Stimulated activated CD4-positive, alpha-beta T cell treated with anti-CD3 and anti-CD28 coated beads, Interleukin-2, amount 100 ng/mL, for 4 hours (primary cell): ENCODE results near the gene GPR137B.
"Not testable (repeated sequence)": the region's sequence is repeated elsewhere in the genome, so short reads cannot be mapped to it uniquely, and the experiment has no call there.

Source experiments
- DNase-seq: peaks from one replicate; pipeline ENCODE4 v3.0.0-alpha.2; 2020; ENCODE audit warnings: low read depth

GPR137B gene

DNA sequence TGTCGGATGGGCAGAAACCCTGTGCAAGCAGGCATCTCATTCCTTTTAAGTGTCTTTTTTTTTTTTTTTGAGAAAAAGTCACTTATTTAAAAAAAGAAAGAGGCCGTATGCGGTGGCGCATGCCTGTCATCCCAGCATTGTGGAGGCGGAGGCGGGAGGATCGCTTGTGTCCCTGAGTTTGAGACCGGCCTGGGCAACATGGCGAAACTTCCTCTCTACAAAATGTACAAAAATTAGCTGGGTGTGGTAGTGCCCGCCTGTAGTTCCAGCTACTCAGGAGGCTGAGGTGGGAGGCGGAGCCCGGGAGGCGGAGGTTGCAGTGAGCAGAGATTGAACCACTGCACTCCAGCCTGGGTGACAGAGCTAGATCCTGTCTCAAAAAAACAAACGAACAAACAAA is 1.7 kb downstream of the GPR137B start:
- DNase-seq = no peak

DNA sequence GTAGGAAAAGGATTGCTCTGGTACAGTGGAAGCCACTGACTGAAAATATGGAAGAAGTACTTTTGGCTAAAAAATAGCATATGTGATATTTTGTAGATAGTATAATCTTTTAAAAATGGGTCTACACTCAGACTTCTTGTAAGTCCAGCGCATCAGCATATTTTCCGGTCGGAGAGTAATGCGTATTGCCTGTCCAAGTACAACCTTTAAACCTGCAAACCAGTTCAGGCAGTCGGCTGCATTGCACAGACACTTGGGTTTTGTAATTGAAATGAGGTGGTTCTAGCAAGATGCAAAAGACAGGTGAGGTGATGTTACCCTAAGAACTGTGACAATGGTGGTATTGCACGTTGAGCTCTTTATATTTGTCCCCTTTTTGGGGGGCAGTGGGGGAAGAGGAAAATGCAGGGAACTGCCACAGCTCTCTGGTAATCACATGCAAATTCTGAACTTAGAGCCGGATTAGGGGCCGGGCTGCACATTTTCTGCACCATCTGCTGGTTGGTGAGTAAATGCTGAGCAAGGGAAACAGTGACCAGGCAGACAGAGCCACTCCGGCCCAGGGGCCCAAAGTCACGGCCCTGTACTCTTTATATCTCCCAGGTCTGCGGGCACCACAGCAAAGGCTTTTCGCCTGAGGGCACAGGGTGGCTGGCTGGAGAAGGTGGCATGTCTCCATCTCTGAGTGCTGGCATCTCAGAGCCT is 2.3 kb downstream of the GPR137B start:
- no peak for DNase-seq

DNA sequence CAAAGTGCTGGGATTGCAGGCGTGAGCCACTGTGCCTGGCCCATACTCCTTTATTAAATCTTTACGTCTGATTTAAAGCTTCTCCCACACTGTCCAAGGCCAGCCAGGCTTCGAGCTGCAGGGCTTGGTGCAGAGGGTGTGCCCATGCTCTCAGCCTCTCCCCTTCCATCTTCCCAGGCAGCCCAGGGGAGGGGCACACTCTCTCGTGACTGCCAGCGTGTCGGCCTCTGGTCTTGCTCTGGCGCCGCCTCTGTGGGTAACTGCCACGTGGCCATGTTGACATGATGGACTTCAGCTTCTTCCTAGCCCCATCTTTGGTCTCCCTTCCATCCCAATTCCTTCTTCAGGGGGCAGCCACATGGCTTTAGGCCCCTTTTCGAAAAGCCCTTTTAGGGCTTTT is 4.7 kb downstream of the GPR137B start:
- DNase-seq = no peak

DNA sequence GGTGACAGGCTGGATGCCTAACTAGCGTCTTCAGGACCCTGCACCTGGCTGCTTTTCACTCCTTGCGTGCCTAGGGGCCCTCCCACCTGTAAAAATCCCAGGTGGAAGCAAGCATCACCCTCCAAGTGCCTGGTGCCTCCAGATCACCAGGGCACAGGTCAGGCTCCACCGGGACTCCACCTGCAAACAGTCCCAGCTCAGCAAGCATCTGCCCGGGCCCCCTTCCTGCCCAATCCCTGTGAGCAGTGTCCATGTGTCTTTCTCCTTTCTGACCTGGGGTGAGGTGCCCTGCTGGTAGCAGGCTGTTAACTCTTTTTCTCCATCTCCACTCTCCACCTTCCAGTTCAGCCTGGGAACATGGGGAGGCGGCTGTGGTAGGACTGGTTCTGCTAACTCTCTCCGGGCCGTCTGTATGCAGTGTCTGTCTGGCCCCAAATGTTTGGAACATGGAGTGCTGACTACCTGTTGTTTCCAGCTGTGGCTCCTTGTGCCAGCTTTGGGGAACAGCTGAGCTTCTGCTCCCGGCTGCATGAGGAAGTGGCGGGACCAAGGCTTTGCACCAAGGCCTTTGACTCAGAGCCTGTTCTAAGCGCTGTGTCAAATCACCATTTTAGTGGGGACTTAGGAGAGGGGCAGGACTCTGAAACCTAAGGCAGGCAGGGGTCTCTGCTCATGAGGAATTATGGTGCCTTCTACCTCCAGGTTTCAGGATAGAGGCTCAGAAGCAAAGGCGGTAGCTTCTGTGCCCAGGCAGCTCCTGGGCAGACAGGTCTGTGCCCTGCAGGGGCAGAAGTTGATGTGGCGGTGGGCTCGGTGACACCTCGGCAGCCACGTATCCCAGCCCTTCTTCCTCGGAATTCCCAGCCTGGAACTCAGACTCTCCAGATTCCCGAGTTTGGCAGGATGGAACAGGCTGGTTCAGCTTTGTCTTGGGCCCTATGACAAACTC is 5.5 kb downstream of the GPR137B start:
- no peak for DNase-seq

DNA sequence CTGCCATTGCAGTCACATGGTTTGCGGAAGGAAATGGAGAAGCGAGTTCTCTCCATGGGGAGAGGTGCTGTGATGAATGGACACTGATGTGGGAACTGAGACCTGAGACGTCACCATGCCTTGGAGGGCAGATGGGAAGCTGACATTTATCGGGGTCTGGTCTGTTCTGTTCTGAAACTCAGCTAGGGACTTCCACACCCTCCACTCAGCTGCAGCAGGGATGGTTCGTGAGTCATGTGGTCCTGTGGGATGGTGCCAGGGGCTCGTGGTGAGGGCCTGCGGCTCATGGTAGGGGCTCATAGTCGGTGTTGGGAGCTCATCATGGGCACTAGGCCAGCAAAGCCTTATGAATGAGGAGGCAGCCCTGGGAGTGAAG is 6.1 kb downstream of the GPR137B start:
- no peak for DNase-seq

DNA sequence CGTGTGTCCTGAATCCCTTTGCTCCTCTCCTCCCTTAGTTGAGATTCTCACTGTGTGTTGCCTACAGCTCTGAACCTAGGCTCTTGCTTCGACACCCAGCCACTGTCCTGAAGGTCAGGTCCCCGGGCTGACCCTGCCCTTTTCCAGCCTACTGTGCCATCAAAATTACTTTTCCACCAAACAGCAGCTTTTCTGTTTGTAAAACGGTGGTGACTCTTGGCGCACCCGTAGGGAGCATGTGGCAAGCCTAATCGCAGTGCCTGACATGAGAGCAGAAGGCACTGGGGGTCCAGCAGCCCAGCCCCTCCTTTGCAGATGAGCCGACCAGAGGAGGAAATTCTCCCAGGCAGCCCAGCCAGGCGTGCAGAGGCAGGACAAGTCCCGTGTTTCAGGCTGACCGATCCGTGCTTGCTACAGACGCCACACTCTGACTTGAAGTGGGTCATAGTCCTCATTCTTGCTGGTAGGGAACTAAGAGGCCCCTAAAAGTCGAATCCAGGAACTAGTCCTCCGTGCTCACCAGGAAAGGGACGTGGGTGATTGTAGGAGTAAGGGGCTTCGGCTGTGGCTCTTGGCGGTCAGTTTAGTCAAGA is 6.8 kb downstream of the GPR137B start:
- DNase-seq = no peak

DNA sequence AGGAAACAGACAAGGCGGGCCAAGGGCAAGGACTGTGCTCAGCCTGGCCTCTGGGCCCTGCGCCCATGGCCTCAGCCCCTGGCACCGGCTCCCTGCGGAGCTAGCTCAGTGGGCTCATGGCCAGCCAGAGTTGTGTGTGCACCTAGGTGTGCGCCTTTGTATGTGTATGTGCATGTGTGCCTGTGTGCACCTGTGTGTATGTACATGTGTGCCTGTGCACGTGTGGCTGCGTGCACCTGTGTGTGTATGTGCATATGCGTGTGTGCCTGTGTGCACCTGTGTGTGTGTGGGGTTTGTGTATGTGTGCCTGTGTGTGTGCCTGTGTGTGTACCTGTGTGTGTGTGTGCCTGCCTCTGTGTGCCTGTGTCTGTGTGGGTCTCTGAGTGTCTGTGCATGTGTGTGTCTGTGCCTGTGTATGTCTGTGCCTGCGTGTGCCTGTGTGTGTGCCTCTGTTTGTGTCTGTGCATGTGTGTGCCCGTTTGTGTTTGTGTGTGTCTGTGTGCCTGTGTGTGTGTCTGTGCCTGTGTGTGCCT is 7.4 kb downstream of the GPR137B start:
- no peak for DNase-seq

DNA sequence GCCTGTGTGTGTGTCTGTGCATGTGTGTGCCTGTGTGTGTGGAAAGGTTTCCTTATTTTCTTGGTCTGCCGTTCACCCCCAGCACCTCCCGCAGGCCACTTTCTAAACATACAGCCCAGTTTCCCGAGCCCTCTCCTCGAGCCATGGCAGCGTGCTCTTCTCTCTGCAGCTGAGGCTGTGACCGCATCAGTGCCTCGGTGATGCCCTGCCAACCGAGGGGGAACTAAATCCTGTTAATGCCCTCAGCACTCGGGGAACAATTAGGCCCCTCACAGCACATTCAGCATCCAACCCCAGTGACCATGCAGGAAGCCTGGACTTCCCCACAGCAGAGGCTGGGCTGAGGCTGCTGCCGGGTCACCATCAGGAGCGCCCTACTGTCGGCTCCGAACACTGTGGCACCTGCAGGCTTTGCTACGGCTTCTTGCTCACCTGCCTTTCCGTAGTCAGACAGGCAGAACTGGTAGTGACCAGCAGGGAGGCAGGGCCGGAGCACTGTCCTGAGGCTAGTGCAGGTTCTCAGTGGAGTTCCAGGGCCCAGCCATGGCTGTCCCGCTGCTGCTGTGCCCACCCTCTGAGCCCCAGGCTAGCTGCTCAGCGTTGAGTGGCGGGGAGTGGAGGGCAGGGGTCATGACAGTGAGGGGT is 8.1 kb downstream of the GPR137B start:
- no peak for DNase-seq

DNA sequence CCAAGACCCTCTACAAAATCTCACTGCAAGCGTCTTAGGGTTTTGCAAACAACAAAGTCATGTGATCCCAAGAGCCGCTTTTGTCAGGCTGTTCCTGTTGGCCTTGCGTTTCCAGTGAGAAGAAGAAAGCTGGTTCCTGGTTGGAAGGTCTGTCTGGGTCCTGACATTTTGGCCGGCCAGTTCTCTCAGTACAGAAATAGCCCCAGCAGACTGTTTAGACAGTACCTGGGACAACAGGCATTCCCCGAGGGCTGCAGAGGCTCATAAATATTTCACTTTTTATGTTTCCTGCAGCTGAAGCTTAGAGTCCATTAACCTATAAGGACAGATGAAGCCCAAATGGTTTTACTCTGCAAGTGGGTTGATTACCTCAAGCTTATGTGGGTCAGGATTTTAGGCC is 8.6 kb downstream of the GPR137B start:
- no peak for DNase-seq

DNA sequence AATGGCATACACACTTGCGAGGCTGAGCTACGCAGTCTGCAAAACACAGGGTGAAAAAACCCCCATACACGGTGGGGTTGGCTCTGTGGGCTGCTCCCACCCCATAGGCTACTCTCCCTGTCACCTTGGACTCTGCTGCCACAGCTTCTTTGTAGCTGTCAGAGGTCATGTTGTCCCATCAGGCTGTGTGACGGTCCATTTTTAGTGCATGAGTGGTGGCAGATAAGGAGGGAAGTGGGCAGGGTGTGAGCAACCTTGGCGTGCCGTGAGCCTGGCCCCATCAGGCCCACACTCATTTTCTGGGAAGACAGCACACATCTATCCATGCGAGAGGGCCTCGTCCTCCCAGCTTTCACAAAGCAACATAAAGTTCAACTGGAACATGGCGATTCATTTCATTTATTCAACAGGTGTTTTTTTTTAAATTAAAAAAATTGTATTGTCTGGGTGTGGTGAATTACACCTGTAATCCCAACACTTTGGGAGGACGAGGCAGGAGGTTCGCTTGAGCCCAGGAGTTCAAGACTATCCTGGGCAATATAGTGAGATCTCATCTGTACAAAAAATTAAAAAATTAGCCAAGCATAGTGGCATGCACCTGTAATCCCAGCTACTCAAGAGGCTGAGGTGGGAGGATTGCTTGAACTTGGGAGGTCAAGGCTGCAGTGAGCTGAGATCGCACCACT is 9.5 kb downstream of the GPR137B start:
- no peak for DNase-seq

DNA sequence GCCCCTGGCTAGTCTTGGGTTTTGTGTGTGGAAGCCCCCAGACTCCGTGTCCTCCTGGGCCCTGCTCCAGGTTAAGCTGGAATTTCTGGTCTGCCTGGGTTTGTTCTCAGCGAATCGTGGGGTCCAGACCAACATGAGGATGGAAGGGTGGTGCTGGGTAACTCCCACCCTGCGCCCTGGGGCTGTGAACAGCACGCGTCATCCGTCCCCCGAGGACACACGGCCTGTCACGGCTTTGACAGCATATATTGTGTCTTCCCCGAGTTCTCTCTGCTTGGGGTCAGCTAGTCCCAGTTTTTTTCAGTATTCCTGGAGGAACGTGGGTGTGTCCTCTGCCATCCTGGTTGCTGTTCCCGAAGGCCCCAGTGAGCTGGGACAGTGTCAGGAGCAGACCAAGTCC is 11.8 kb downstream of the GPR137B start:
- no peak for DNase-seq

DNA sequence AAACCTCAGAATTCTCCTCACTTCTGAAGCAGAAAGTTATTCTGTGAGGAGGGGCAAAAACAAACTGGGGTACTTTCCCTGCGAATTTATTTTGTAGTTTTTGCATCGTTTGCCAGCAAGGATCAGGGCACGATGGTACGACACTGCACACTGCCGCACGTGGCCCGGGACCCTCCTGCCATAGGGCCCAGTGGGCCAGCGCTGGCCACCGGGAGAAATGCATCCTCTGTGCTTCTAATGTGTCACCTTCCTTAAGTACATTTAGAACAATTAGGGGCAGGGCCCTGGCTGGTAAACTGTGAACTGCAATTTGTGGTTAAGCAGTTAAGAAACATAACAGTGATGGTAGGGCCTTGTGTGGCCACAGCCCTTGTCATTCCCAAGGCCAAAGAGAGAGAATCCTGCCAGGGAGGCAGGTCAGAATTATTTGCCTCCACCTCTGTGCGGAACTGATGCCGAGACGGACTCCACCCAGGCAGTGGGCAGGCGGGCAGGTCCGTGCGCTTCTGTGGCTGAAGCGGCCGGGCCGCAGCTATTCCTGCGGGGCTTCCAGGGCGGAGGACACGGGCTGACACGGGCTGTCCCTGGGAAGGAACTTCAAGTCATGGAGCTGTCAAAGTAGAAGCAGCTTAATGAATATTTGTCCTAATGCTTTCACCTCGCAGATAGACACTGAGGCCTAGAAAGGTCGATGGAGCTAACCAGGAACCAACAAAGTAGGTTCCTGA is 12.5 kb downstream of the GPR137B start:
- no peak for DNase-seq

DNA sequence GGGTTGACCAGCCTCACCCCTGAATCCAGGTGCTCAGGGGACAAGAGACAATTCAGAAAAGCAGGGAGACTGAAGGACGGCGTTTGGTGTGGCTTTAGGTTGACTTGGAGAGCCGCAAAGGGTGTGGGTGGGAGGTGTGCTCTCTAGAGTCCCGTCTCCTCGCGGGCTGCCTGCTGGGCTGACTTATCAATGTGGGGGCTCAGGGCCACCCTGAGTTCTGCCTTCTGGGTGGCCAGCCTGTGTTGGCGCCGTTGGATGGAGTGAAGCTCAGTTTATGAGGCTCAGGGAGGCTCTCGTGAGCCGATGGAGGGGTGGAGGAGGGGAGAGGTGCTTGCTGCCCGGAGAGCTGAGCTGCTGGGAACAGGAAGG is 13.0 kb downstream of the GPR137B start:
- no peak for DNase-seq

DNA sequence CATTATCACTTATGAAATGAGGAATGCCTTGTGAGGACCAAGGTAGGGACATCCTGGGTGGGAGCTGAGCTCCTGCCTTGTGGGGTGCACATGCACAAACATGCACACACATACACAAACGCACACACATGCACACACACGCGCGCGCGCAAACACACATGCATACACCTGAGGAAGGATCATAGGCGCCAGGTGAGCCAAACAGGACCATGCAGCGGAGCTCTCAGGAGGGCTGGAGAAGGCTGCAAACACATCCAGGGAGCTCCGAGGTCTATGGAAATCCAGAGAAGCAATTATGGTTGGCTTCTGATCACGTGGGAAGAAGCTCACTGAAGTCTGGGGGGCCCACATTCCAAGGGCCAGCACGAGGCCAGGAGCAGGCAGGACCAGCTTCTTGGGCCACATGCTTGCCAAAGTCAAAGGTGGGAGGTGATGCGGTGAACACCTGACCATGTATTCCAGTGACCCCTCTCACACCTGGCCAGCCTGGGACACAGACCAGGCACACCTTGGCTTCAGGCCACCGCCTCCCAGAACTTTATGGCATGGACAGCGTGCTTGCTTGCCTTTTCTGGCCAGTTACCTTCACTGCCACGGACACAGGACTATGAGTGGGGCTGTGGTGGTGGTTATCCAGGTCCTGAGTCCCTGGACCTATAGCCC is 13.6 kb downstream of the GPR137B start:
- no peak for DNase-seq

DNA sequence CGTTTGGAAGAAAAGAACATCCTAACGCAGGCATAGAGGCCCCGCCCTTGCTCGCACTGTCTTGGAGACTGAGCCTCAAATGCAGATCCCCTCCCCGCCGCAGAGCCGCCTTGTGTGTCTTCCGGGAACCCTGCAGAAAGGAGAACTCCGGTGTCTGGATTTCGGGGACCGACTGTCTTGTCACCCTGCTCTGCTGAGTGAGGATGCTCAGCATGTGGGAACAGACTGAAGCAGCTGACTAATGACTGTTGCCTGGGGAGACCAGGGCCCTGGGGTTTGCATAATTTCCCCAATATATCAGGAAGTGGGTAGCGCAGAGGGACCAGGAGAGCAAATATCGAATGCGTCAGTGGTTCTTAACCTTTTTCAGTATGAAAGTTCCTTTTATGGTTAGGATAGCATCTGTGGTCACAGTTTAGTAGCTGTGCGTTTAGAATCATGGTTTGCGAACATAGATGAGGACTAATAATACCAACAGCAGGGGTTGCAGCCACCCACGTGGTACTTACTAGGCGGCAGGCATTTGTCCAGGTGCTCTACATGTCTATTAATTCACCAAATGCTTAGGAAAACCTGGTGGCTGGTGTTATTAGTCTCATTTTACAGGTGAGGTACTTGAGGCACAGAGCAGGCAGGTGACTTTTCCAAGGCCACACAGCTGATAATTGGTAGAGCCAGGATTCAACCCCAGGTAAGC is 14.3 kb downstream of the GPR137B start:
- no peak for DNase-seq

DNA sequence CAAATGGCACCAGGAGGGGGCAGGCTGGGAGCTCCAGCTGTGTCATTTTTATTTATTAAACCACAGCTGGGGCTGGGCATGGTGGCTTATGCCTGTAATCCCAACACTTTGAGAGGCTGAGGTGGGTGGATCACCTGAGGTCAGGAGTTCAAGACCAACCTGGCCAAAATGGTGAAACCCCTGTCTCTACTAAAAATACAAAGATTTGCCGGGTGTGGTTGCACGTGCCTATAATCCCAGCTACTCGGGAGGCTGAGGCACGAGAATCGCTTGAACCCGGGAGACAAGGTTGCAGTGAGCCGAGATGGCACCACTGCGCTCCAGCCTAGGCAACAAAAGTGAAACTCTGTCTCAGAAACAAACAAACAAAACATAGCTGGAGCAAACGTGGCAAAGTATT is 15.7 kb downstream of the GPR137B start:
- not testable (repeated sequence) for DNase-seq

DNA sequence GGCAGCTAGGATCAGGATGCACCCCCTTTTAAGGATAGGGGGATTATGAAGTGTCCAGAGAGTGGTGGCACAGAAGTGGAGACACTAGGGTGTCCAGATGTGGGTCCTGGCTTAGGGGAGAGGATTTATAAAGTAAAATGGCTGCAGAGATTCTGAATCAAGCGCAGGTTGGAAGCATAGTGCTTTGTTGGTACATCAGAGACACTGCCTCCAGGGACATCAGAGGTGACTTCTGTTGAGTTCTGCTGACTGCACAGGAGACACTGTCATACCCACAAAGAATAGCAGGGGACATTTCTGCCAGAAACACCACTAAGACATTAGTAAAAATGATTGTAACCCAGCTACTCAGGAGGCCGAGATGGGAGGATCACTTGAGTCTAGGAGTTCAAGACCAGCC is 16.4 kb downstream of the GPR137B start:
- no peak for DNase-seq

DNA sequence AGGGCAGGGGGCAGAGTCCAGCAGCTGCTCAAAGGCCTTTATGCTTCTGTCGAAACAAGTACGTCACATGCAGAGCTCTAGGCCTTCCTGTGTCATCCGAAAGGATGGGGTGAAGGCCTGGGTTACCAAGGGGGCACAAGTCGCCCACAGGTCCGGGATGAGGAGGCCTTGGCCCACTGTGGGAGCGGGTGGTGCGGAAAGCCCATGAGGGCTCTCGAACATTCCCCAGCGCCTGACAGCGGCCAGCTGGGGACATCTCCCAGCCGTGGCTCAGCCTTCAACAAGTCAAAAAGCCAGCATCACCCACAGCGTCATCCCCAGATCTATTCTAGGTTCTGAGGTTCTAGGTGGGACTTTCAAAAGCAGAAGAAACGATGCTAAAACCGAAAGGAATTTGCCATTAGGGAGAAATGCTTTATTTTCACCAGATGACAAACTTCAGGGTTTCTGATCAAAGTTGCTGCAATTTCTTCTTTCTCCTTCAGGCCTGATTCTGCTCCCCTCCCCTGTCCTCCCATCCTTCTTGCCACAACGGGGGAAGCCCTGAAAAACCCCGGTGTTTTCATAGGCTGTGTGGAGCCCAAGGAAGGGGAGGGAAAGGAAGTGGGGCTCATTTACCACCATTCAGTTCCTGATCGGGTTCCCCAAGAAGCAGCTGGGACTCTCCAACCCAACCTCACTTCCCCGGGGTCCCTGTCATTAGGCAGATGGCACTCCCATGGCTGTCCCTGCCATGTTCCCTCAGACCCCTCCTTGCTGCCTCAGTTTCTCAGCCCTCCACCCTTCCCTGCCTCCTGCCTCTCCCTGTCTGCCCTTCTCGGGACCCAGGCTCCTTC is 17.6 kb downstream of the GPR137B start:
- no peak for DNase-seq

DNA sequence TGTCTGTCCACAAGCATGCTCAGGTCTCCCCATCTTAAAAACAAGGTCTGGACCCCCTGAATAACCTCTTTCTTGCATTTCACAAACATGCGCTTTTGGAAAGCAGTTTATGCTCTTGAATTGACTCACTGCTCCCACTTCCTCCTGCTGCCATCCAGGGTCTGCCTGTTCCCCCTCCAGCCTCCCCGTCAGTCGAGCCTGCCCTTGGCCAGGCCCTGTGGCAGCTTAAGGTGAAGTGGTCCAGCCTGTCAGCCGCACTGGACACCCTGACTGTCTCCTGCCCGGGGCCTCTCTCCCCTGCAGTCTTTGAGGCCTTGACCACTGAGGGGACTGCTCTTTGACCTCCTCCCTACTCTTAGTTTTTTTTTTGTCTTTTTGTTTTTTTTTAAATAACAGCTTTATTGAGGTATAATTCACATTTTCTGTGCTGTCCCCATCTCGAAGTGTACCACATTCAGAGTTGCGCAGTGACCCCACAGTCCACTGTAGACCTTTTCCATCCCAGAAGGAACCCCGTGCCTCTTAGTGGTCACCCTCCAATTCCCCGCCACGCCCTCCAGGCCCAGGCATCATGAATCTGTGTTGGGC is 18.3 kb downstream of the GPR137B start:
- DNase-seq = no peak
